Liver (tissue), 9 donors: Measurements from ENCODE around the gene RAD51B. TPM values are rescaled to one million over a fixed set of nuclear protein-coding genes. Genes with fewer than 3 reads are reported as not detected.

Source experiments
- DNase-seq: peaks from one replicate; pipeline ENCODE4 v3.0.0-alpha.2; 2017; ENCODE audit warnings: low spot score
- H3K27ac ChIP-seq, 2 donors: one replicate each; pipeline ENCODE4 v1.7.0; 2013; ENCODE audit warnings: inconsistent platforms in 2 of 2, low read length in 2 of 2, control low read depth in 1 of 2, low read depth in 1 of 2, mild to moderate bottlenecking in 1 of 2
- H3K27me3 ChIP-seq, 4 donors: one replicate each; pipeline versions ENCODE4 v1.6.1 to v1.7.0; 2013; ENCODE audit warnings: low read length in 3 of 4, inconsistent platforms in 1 of 4, mild to moderate bottlenecking in 1 of 4, moderate library complexity in 1 of 4; ENCODE audit not compliant: control insufficient read depth in 4 of 4, insufficient read depth in 4 of 4
- H3K36me3 ChIP-seq, 4 donors: one replicate each; pipeline versions ENCODE4 v1.6.1 to v1.7.0; 2013; ENCODE audit warnings: low read length in 3 of 4, mild to moderate bottlenecking in 3 of 4, low read depth in 1 of 4, moderate library complexity in 1 of 4; ENCODE audit not compliant: control insufficient read depth in 4 of 4, insufficient read depth in 3 of 4
- H3K4me1 ChIP-seq, 4 donors: one replicate each; pipeline versions ENCODE4 v1.6.1 to v1.7.0; 2013; ENCODE audit warnings: low read length in 3 of 4, mild to moderate bottlenecking in 3 of 4, moderate library complexity in 1 of 4; ENCODE audit not compliant: control insufficient read depth in 4 of 4, insufficient read depth in 4 of 4
- H3K4me3 ChIP-seq, 3 donors: one replicate each; pipeline versions ENCODE4 v1.6.1 to v1.7.0; 2013; ENCODE audit warnings: low read length in 3 of 3, control low read depth in 1 of 3, low read depth in 1 of 3, mild to moderate bottlenecking in 1 of 3
- H3K9ac ChIP-seq, 2 donors: one replicate each; pipeline ENCODE4 v1.7.0; 2013; ENCODE audit warnings: low read length in 2 of 2, mild to moderate bottlenecking in 2 of 2, moderate library complexity in 2 of 2, control low read depth in 1 of 2, low read depth in 1 of 2
- H3K9me3 ChIP-seq, 4 donors: one replicate each; pipeline versions ENCODE4 v1.6.1 to v1.7.0; 2013; ENCODE audit warnings: low read length in 3 of 4; ENCODE audit not compliant: control insufficient read depth in 4 of 4
- CTCF ChIP-seq: fragments of 150-350 bp; IDR thresholded peaks from 2 replicates; pipeline ENCODE4 v1.5.1; 2017; ENCODE audit warnings: improper control_type of control experiment, low read depth, low read length; ENCODE audit not compliant: missing input control
- EGR1 ChIP-seq, 2 donors: IDR thresholded peaks; 2 replicates each; pipeline ENCODE4 v1.6.1; 2016 to 2018; ENCODE audit warnings: antibody characterized with exemption in 2 of 2, low read depth in 2 of 2
- FOXA1 ChIP-seq: IDR thresholded peaks from 2 replicates; pipeline ENCODE4 v1.6.1; 2016; ENCODE audit warnings: antibody characterized with exemption
- FOXA2 ChIP-seq: IDR thresholded peaks from 2 replicates; pipeline ENCODE4 v1.6.1; 2016; ENCODE audit warnings: antibody characterized with exemption
- HNF4A ChIP-seq, 2 donors: conservative IDR thresholded peaks; 2 replicates each; pipeline ENCODE4 v1.6.1; 2016; ENCODE audit warnings: antibody characterized with exemption in 2 of 2, mild to moderate bottlenecking in 2 of 2
- JUND ChIP-seq, 2 donors: IDR thresholded peaks; 2 replicates each; pipeline ENCODE4 v1.6.1; 2016; ENCODE audit warnings: antibody characterized with exemption in 2 of 2
- MAX ChIP-seq: IDR thresholded peaks from 2 replicates; pipeline ENCODE4 v1.6.1; 2016; ENCODE audit warnings: antibody characterized with exemption
- NR2F2 ChIP-seq: IDR thresholded peaks from 2 replicates; pipeline ENCODE4 v1.6.1; 2016; ENCODE audit warnings: antibody characterized with exemption
- RAD21 ChIP-seq, 2 donors: IDR thresholded peaks; 2 replicates each; pipeline ENCODE4 v1.6.1; 2016; ENCODE audit warnings: antibody characterized with exemption in 2 of 2, mild to moderate bottlenecking in 2 of 2
- REST ChIP-seq: IDR thresholded peaks from 2 replicates; pipeline ENCODE4 v1.6.1; 2016; ENCODE audit warnings: antibody characterized with exemption, mild to moderate bottlenecking
- RXRA ChIP-seq, 2 donors: IDR thresholded peaks; 2 replicates each; pipeline ENCODE4 v1.6.1; 2017 to 2018; ENCODE audit warnings: antibody characterized with exemption in 2 of 2, mild to moderate bottlenecking in 1 of 2
- SP1 ChIP-seq: IDR thresholded peaks from 2 replicates; pipeline ENCODE4 v1.6.1; 2018; ENCODE audit warnings: antibody characterized with exemption, mild to moderate bottlenecking
- TAF1 ChIP-seq: conservative IDR thresholded peaks from 2 replicates; pipeline ENCODE4 v1.6.1; 2016; ENCODE audit warnings: antibody characterized with exemption, mild to moderate bottlenecking
- YY1 ChIP-seq: IDR thresholded peaks from 2 replicates; pipeline ENCODE4 v1.6.1; 2016; ENCODE audit warnings: antibody characterized with exemption, mild to moderate bottlenecking
- WGBS: extraction: QIAGEN DNeasy Blood & Tissue Kit; methylation state at CpG from one replicate; pipeline ENCODE4 v1.1.7; 2013; 5-methylcytosine and 5-hydroxymethylcytosine counted together
- polyA plus RNA-seq, 2 donors: library from polyadenylated mRNA; stranded (reverse) in 1 of 2; unstranded in 1 of 2; fragments of 200-250 nt in 1 of 2; fragments of >200 nt in 1 of 2; fragmentation: Nextera tagmentation in 1 of 2; extraction: Ambion mirVana in 1 of 2; gene quantifications; one replicate each; pipeline versions ENCODE4 v1.2.1 to v1.2.3, GENCODE V29; 2013 to 2015
- total RNA-seq, 2 donors: library from RNA; depleted of rRNA; stranded (reverse); fragments of >200 nt; gene quantifications; one replicate each; pipeline ENCODE4 v1.2.3, GENCODE V29; 2014
- TF ChIP-seq, protein P1 (sequence below): IDR thresholded peaks from 2 replicates; pipeline ENCODE4 v1.6.1; 2016; ENCODE audit warnings: antibody characterized with exemption
- TF ChIP-seq, protein P2 (sequence below): IDR thresholded peaks from 2 replicates; pipeline ENCODE4 v1.6.1; 2016; ENCODE audit warnings: antibody characterized with exemption
- donor health status: healthy.
- donor health status: healthy.
- donor health status: healthy.
- donor health status: healthy.
- donor health status: healthy.

The RAD51B gene
- total and polyA plus RNA-seq, 4 donors = 0.81 to 12.9 (median 2.4) TPM

DNA sequence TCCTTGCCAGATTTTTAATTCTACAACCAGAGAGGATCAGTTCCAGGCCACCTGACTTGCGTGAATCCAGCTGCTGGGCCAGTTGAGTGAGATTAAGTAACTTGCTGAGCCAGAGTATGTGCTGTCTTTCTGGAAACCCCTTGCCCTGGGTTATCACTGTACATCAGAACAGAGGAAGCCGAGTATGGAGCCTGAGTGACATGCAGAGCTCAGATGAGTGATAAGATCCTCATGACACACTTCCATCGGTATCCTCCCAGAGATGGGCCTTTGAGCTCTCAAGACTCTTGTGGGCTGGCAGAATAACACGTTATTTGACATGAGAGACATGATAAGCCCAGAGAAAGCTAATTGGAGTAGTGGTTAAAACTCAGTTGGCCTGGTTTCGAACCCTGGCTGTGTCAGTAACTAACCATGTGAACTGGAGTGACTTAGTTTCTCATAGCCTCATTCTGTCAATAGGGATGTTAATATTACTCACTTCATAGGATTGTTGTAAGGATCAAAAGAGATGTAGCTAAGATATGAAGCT is 585.1 kb downstream of the RAD51B start:
- Histone ChIP-seq H3K36me3 (no peaks in the 10 kb centered on the region), H3K4me3 (no peak overlapping the region), H3K4me1 (no peaks in the 10 kb centered on the region), H3K9me3 (no peaks in the 10 kb centered on the region), H3K9ac (no peak overlapping the region), H3K27ac (no peak overlapping the region), H3K27me3 (no peaks in the 10 kb centered on the region)
- TF ChIP-seq, protein P1, sequence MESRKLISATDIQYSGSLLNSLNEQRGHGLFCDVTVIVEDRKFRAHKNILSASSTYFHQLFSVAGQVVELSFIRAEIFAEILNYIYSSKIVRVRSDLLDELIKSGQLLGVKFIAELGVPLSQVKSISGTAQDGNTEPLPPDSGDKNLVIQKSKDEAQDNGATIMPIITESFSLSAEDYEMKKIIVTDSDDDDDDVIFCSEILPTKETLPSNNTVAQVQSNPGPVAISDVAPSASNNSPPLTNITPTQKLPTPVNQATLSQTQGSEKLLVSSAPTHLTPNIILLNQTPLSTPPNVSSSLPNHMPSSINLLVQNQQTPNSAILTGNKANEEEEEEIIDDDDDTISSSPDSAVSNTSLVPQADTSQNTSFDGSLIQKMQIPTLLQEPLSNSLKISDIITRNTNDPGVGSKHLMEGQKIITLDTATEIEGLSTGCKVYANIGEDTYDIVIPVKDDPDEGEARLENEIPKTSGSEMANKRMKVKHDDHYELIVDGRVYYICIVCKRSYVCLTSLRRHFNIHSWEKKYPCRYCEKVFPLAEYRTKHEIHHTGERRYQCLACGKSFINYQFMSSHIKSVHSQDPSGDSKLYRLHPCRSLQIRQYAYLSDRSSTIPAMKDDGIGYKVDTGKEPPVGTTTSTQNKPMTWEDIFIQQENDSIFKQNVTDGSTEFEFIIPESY = no peak
- TF ChIP-seq CTCF (no peak), YY1 (no peak), EGR1 (IDR thresholded peaks at IDR 0.05; ENCODE audit: low read depth in 2 of 2) (no peak), FOXA2 (no peak)
- 85% methylated on average over 5 of the region's 5 CpGs for WGBS
- no peak for DNase-seq

GRCh38 chr14:68405961-68406360 is 586.4 kb downstream of the RAD51B start:
- H3K9me3 ChIP-seq = no peaks in the 10 kb centered on the region
- TF ChIP-seq REST (no peak), EGR1 (IDR thresholded peaks at IDR 0.05; ENCODE audit: low read depth in 2 of 2) (no peak), RAD21 (IDR thresholded peaks at IDR 0.05) (no peak), MAX (no peak), RXRA (IDR thresholded peaks at IDR 0.05) (no peak)

GRCh38 chr14:68407285-68407684 is 587.7 kb downstream of the RAD51B start:
- Histone ChIP-seq H3K36me3 (no peaks in the 10 kb centered on the region), H3K9me3 (no peaks in the 10 kb centered on the region), H3K4me1 (no peaks in the 10 kb centered on the region), H3K4me3 (no peak overlapping the region), H3K27ac (no peak overlapping the region), H3K9ac (no peak overlapping the region), H3K27me3 (no peaks in the 10 kb centered on the region)
- whole genome bisulfite sequencing = 74% methylated on average over 1 of the region's 1 CpG
- no peak for DNase-seq
- TF ChIP-seq TAF1 (no peak), NR2F2 (no peak), FOXA2 (no peak), FOXA1 (no peak), YY1 (no peak), HNF4A (conservative IDR thresholded peaks at IDR 0.05) (no peak), RAD21 (IDR thresholded peaks at IDR 0.05) (no peak), REST (no peak), EGR1 (IDR thresholded peaks at IDR 0.05; ENCODE audit: low read depth in 2 of 2) (no peak), SP1 (no peak), JUND (IDR thresholded peaks at IDR 0.05) (no peak)
- TF ChIP-seq, protein P2, sequence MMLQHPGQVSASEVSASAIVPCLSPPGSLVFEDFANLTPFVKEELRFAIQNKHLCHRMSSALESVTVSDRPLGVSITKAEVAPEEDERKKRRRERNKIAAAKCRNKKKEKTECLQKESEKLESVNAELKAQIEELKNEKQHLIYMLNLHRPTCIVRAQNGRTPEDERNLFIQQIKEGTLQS = no peak

More at GRCh38 chr14:68405961-68406360, 586.4 kb downstream of the RAD51B start:
- Histone ChIP-seq H3K36me3 (no peaks in the 10 kb centered on the region), H3K4me3 (no peak overlapping the region), H3K27me3 (no peaks in the 10 kb centered on the region), H3K4me1 (no peaks in the 10 kb centered on the region), H3K27ac (no peak overlapping the region), H3K9ac (no peak overlapping the region)
- WGBS = 96% methylated on average over 1 of the region's 1 CpG
- no peak for DNase-seq
